GM12878 (cell line): ENCODE results near the gene TSPYL4. TPM values are rescaled to one million over a fixed set of nuclear protein-coding genes. Genes with fewer than 3 reads are reported as not detected.

ENCODE experiments used
- ATAC-seq: fragments of 200-7000 bp; cut with Tn5 transposase; 3 replicates; pipeline ENCODE4 v1.9.1; 2020; ENCODE audit warnings: mild to moderate bottlenecking, moderate library complexity
- BruUV-seq: library from RNA; stranded (reverse); fragments of 400-500 nt; replicated peaks from 2 replicates; lab custom pipeline; 2021; lab: Mats Ljungman, UMichigan
- CTCF ChIA-PET: fragments of 300-600 bp; sonication (Branson Sonifier 250); formaldehyde crosslinking; extraction: SDS; loops from one replicate; lab custom pipeline; 2021; ENCODE audit warnings: inconsistent platforms; lab: Yijun Ruan, JAX
- POLR2A ChIA-PET: fragments of 350-600 bp; formaldehyde crosslinking; extraction: SDS; loops from one replicate; lab custom pipeline; 2021; ENCODE audit warnings: inconsistent platforms; lab: Charles Lee
- RAD21 ChIA-PET: fragments of 300-600 bp; sonication (Branson Sonifier 250); formaldehyde crosslinking; loops from one replicate; lab custom pipeline; 2023; ENCODE audit warnings: antibody characterized with exemption; ENCODE audit not compliant: unreplicated experiment; lab: Charles Lee
- SMC1A ChIA-PET: fragments of 300-600 bp; sonication (Branson Sonifier 250); formaldehyde crosslinking; loops from one replicate; lab custom pipeline; 2023; ENCODE audit not compliant: unreplicated experiment, uncharacterized antibody; lab: Charles Lee
- DNase-seq: peaks from one replicate; pipeline ENCODE4 v3.0.0-alpha.2; 2011; ENCODE audit warnings: low read depth, low spot score
- FAIRE-seq: peaks from 3 replicates; lab custom pipeline; 2011; peaks lifted over from hg19 to GRCh38; lab: Jason Lieb, UNC
- H2AFZ ChIP-seq: 2 replicates; pipeline ENCODE4 v1.6.0; 2011; ENCODE audit warnings: low read depth, low read length, control low read depth; ENCODE audit not compliant: control insufficient read depth
- H3K27ac ChIP-seq: 2 replicates; pipeline ENCODE4 v1.5.1; 2011; ENCODE audit warnings: control low read depth; ENCODE audit not compliant: control insufficient read depth, insufficient read depth
- H3K27me3 ChIP-seq, 2 experiments: replicated peaks in 1 of 2; 2 replicates each; pipeline versions ENCODE4 v1.6.0 to v1.6.1; 2011; ENCODE audit warnings: low read length in 1 of 2; ENCODE audit not compliant: control insufficient read depth in 2 of 2, insufficient read depth in 2 of 2
- H3K36me3 ChIP-seq, 2 experiments: 2 replicates each; pipeline ENCODE4 v1.5.1; 2011; ENCODE audit warnings: low read length in 1 of 2; ENCODE audit not compliant: control insufficient read depth in 2 of 2, insufficient read depth in 2 of 2
- H3K4me1 ChIP-seq: 2 replicates; pipeline ENCODE4 v1.6.1; 2011; ENCODE audit warnings: mild to moderate bottlenecking, low read length, moderate library complexity, mixed read lengths; ENCODE audit not compliant: control insufficient read depth, insufficient read depth
- H3K4me2 ChIP-seq: 2 replicates; pipeline ENCODE4 v1.6.0; 2011; ENCODE audit warnings: control low read depth; ENCODE audit not compliant: control insufficient read depth, insufficient read depth
- H3K4me3 ChIP-seq: fragments of 200-600 bp; sonication (generic); 2 replicates; pipeline ENCODE4 v1.5.1; 2016
- H3K79me2 ChIP-seq: 2 replicates; pipeline ENCODE4 v1.6.0; 2011; ENCODE audit warnings: low read length; ENCODE audit not compliant: control insufficient read depth, insufficient read depth
- H3K9ac ChIP-seq: 2 replicates; pipeline ENCODE4 v1.8.0; 2011; ENCODE audit warnings: low read length, control low read depth, mixed read lengths; ENCODE audit not compliant: control insufficient read depth, insufficient read depth
- H3K9me3 ChIP-seq: replicated peaks from 3 replicates; pipeline ENCODE4 v1.5.1; 2011; ENCODE audit warnings: mild to moderate bottlenecking, low read length; ENCODE audit not compliant: control insufficient read depth, insufficient read depth
- H4K20me1 ChIP-seq: 2 replicates; pipeline ENCODE4 v1.6.0; 2011; ENCODE audit not compliant: control insufficient read depth, insufficient read depth
- E2F8 ChIP-seq: fragments of 450-650 bp; IDR thresholded peaks from 2 replicates; pipeline ENCODE4 v1.6.1; 2018; ENCODE audit warnings: mild to moderate bottlenecking, low read depth, moderate library complexity; ENCODE audit not compliant: partially characterized antibody
- HDAC2 ChIP-seq: fragments of 200-600 bp; sonication (generic); IDR thresholded peaks from 2 replicates; pipeline ENCODE4 v1.6.1; 2017
- NR2C2 ChIP-seq: IDR thresholded peaks from 2 replicates; pipeline ENCODE4 v1.6.1; 2011; ENCODE audit warnings: borderline replicate concordance, low read depth; ENCODE audit not compliant: control insufficient read depth, insufficient read length
- PBX3 ChIP-seq: IDR thresholded peaks from 2 replicates; pipeline ENCODE4 v1.6.1; 2011; ENCODE audit warnings: mild to moderate bottlenecking, low read depth, low read length, moderate library complexity; ENCODE audit not compliant: insufficient replicate concordance
- POU2F2 ChIP-seq: IDR thresholded peaks from 3 replicates; pipeline ENCODE4 v1.6.1; 2011; ENCODE audit warnings: low read depth, mild to moderate bottlenecking, low read length, borderline replicate concordance
- SMAD5 ChIP-seq: IDR thresholded peaks from 2 replicates; pipeline ENCODE4 v1.6.1; 2016; ENCODE audit warnings: antibody characterized with exemption, low read depth
- YBX1 ChIP-seq: fragments of 450-650 bp; IDR thresholded peaks from 2 replicates; pipeline ENCODE4 v1.6.1; 2016; ENCODE audit warnings: antibody characterized with exemption
- whole genome bisulfite sequencing: methylation state at CpG from one replicate; pipeline ENCODE4 v1.1.6; 2016; ENCODE audit warnings: low lambda C conversion rate; ENCODE audit not compliant: insufficient replicate concordance, insufficient coverage; ENCODE audit errors: missing lambda C conversion rate; 5-methylcytosine and 5-hydroxymethylcytosine counted together
- in situ Hi-C: fragments of 300-500 bp; cut with MboI; formaldehyde crosslinking; loops from 9 replicates; pipeline ENCODE4 v1.14.3; 2018; ENCODE audit warnings: mixed read lengths
- intact Hi-C: fragments of 100-400 bp; cut with micrococcal nuclease; formaldehyde crosslinking; loops from one replicate; pipeline ENCODE4 v1.14.2; 2022; ENCODE audit not compliant: unreplicated experiment
- polyA plus RNA-seq, 11 experiments: library from polyadenylated mRNA; depleted of rRNA in 4 of 11; unstranded in 6 of 11; stranded (reverse) in 5 of 11; fragments of >200 nt; fragmentation: Nextera tagmentation in 4 of 11; fragmentation: Illumina TruSeq in 1 of 11; extraction: Ambion mirVana in 4 of 11; extraction: Trizol in 1 of 11; gene quantifications; 1 replicate in 1 of 11; 2 replicates in 10 of 11; pipeline versions ENCODE4 v1.2.1 to v1.2.3, GENCODE V29; 2011 to 2016; ENCODE audit warnings: inconsistent platforms in 2 of 11, missing spikeins in 2 of 11, low read depth in 1 of 11
- total RNA-seq, 4 experiments: library from RNA; depleted of rRNA in 3 of 4; stranded (reverse); fragments of >200 nt in 3 of 4; fragmentation: Illumina TruSeq in 1 of 4; extraction: Trizol in 1 of 4; gene quantifications; 2 replicates each; pipeline versions ENCODE4 v1.2.1 to v1.2.3, GENCODE V29; 2013 to 2021

Gene TSPYL4
- total and polyA plus RNA-seq, 10 of the 15 experiments (the other 5 are each of a cell fraction or from before 2014, with no cell fraction given), result 1.5 to 27.6 (median 20.0) TPM

GRCh38 chr6:116265041-116265829 lies 11.4 kb upstream of the TSPYL4 start:
- FAIRE-seq (no peak), ATAC-seq (no peak), DNase-seq (no peak)
- 76% methylated on average over 4 of the region's 4 CpGs for WGBS
- ChIA-PET CTCF (interaction anchor here (2.3 kb wide), 1 partner anchor 47 kb away, joined by 8 read pairs; no protein-coding TSS in a partner anchor), POLR2A (no interaction called here), SMC1A (no interaction called here), RAD21 (no interaction called here)
- Histone ChIP-seq H4K20me1 (no peaks in the 10 kb centered on the region), H3K79me2 (no peaks in the 10 kb centered on the region), H3K27me3 (no peaks in the 10 kb centered on the region), H3K9ac (no peak overlapping the region), H3K4me1 (no peaks in the 10 kb centered on the region), H2AFZ (no peak overlapping the region), H3K4me2 (no peak overlapping the region), H3K9me3 (peaks cover 2% of the 10 kb centered on the region; the same call in 2 of the 3 replicates), H3K27ac (no peak overlapping the region), H3K36me3 (peaks cover 1 to 2% of the 10 kb centered on the region in 2 experiments; a peak in 2 of 4 replicates), H3K4me3 (no peak overlapping the region)
- TF ChIP-seq YBX1 (no peak), HDAC2 (no peak), PBX3 (no peak), SMAD5 (no peak), E2F8 (no peak), NR2C2 (no peak), POU2F2 (no peak)
- in situ Hi-C loops (no loop called here), intact Hi-C loops (no loop called here)
- BruUV-seq, result no TSS peak
